ENCODE measurements around the gene SEZ6L. TPM values are rescaled to one million over a fixed set of nuclear protein-coding genes. Genes with fewer than 3 reads are reported as not detected.

The SEZ6L gene
- total RNA-seq, 1 experiment from 2014 or later: not detected

DNA sequence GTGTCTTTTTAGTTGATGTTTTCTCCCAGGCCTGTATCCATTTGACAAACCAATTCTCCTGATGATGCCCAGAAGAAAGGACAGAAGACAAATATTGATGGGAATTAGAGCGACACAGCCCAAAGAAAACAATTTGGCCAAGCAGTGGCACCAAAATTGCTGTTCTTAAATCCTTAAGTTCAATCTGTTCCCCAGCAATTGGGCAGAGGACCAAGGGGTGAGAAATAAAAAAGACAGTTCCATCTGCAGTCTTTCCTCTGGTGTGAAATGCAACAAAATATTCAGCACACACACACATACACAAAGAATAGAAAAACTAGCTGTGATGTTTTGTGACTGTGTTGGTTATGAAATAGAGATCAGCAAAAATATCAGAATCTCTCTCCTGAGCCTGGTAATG, 221.8 kb downstream of the SEZ6L start:
- no peak overlapping the region for H2AFZ ChIP-seq (ENCODE audit: low read depth, low read length, poor library complexity, severe bottlenecking)
- intact Hi-C loops (cut with micrococcal nuclease): no loop called here
- ChIA-PET RAD21 (ENCODE audit: low non-redundant PET in 1 of 2, low total read pairs in 2 of 2, uncharacterized antibody in 2 of 2, unreplicated experiment in 2 of 2) (no interaction called here), CTCF (interaction anchor here (1.5 kb wide), 1 partner anchor 24 kb away, joined by 4 read pairs; no protein-coding TSS in a partner anchor), POLR2A (no interaction called here)
- H3K9ac ChIP-seq (ENCODE audit: low read length): no peak overlapping the region
- DNase-seq (ENCODE audit: low read depth, low spot score) (no peak), ATAC-seq (no peak)
- H3K36me3 ChIP-seq (ENCODE audit: control insufficient read depth in 1 of 2, insufficient read depth in 2 of 2, low read length in 2 of 2): no peaks in the 10 kb centered on the region
- no peaks in the 10 kb centered on the region for H4K20me1 ChIP-seq (ENCODE audit: insufficient read depth)
- H3K4me1 ChIP-seq (ENCODE audit: control insufficient read depth in 1 of 2, insufficient read depth in 2 of 2, low read length in 2 of 2): no peaks in the 10 kb centered on the region
- H3K4me2 ChIP-seq (ENCODE audit: low read length): no peak overlapping the region
- no peaks in the 10 kb centered on the region for H3K9me3 ChIP-seq (ENCODE audit: control insufficient read depth in 1 of 2, insufficient read depth in 1 of 2, low read depth in 1 of 2, low read length in 2 of 2)
- no peaks in the 10 kb centered on the region for H3K9me2 ChIP-seq (ENCODE audit: insufficient read depth)
- no TSS peak for BruUV-seq (replicated peaks)
- no peak overlapping the region for H3K4me3 ChIP-seq (replicated peaks in 1 of 2; ENCODE audit: low read depth in 1 of 2, low read length in 2 of 2)
- no peaks in the 10 kb centered on the region; the same call in 1 of the 2 replicates for H3K27me3 ChIP-seq (ENCODE audit: insufficient read depth, low read length)
- no peak overlapping the region for H3K27ac ChIP-seq (ENCODE audit: low read depth, low read length)
- TF ChIP-seq SRF (IDR thresholded peaks at IDR 0.05; ENCODE audit: low read depth) (no peak), FOSL1 (IDR thresholded peaks at IDR 0.05; ENCODE audit: low read depth) (no peak), POLR2AphosphoS5 (IDR thresholded peaks at IDR 0.05; ENCODE audit: low read depth, low read length) (no peak), ZFX (IDR thresholded peaks at IDR 0.05) (no peak), ZNF274 (IDR thresholded peaks at IDR 0.05; ENCODE audit: low read depth, low read length) (no peak), CEBPB (IDR thresholded peaks at IDR 0.05; ENCODE audit: low read depth) (no peak)
- H3K79me2 ChIP-seq (ENCODE audit: insufficient read depth, low read length): no peaks in the 10 kb centered on the region

DNA sequence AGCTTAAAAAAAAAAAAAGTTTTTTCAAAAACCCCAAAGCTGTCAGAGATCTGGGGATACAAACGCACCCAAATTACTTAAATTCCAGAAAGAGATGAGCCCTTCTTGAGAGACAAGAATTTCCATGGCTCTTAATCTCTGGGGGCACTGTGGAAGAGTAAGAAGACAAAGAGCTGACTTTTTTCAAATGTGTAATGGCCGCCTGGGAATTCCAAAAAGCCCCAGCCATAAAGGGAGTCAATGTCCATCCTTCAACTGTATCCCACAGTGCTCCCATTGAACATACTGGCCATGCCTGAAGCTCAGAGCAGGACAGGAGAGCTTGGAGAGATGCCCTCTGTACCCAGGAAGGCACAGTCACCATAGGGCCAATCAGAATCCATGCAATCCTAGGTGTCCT, 222.4 kb downstream of the SEZ6L start:
- TF ChIP-seq EZH2phosphoT487 (IDR thresholded peaks at IDR 0.05; ENCODE audit: borderline replicate concordance) (no peak), ELF1 (IDR thresholded peaks at IDR 0.05; ENCODE audit: borderline replicate concordance, low read depth) (no peak), SRF (IDR thresholded peaks at IDR 0.05; ENCODE audit: low read depth) (no peak)
- TF ChIP-seq, protein P1, sequence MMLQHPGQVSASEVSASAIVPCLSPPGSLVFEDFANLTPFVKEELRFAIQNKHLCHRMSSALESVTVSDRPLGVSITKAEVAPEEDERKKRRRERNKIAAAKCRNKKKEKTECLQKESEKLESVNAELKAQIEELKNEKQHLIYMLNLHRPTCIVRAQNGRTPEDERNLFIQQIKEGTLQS (IDR thresholded peaks at IDR 0.05): no peak
- ATAC-seq (no peak), DNase-seq (ENCODE audit: low read depth, low spot score) (no peak)
- no peaks in the 10 kb centered on the region for H4K20me1 ChIP-seq (ENCODE audit: insufficient read depth)
- ChIA-PET CTCF (interaction anchor here (1.5 kb wide), 1 partner anchor 25 kb away, joined by 4 read pairs; no protein-coding TSS in a partner anchor), POLR2A (no interaction called here), RAD21 (ENCODE audit: low non-redundant PET in 1 of 2, low total read pairs in 2 of 2, uncharacterized antibody in 2 of 2, unreplicated experiment in 2 of 2) (no interaction called here)
- H3K9me2 ChIP-seq (ENCODE audit: insufficient read depth): no peaks in the 10 kb centered on the region
- intact Hi-C loops (cut with micrococcal nuclease): no loop called here
- no peak overlapping the region for H3K9ac ChIP-seq (ENCODE audit: low read length)
- no peaks in the 10 kb centered on the region for H3K36me3 ChIP-seq (ENCODE audit: control insufficient read depth in 1 of 2, insufficient read depth in 2 of 2, low read length in 2 of 2)
- no peaks in the 10 kb centered on the region for H3K9me3 ChIP-seq (ENCODE audit: control insufficient read depth in 1 of 2, insufficient read depth in 1 of 2, low read depth in 1 of 2, low read length in 2 of 2)
- BruUV-seq (replicated peaks): no TSS peak
- no peak overlapping the region for H2AFZ ChIP-seq (ENCODE audit: low read depth, low read length, poor library complexity, severe bottlenecking)
- H3K27me3 ChIP-seq (ENCODE audit: insufficient read depth, low read length): no peaks in the 10 kb centered on the region; the same call in 1 of the 2 replicates
- no peak overlapping the region for H3K4me3 ChIP-seq (replicated peaks in 1 of 2; ENCODE audit: low read depth in 1 of 2, low read length in 2 of 2)
- H3K27ac ChIP-seq (ENCODE audit: low read depth, low read length): no peak overlapping the region
- H3K4me1 ChIP-seq (ENCODE audit: control insufficient read depth in 1 of 2, insufficient read depth in 2 of 2, low read length in 2 of 2): no peaks in the 10 kb centered on the region
- no peak overlapping the region for H3K4me2 ChIP-seq (ENCODE audit: low read length)
- no peaks in the 10 kb centered on the region for H3K79me2 ChIP-seq (ENCODE audit: insufficient read depth, low read length)

All from HCT116 (cell line).